Heart right ventricle (tissue), 16 donors: Measurements from ENCODE around the gene ZNF423. TPM values are rescaled to one million over a fixed set of nuclear protein-coding genes. Genes with fewer than 3 reads are reported as not detected.

Experiments used
- ATAC-seq, 8 donors: fragments of 200-7000 bp; cut with Tn5 transposase; one replicate each; pipeline ENCODE4 v1.9.1; 2020; ENCODE audit warnings: mild to moderate bottlenecking in 8 of 8, moderate library complexity in 8 of 8, moderate number of reproducible peaks in 1 of 8
- DNase-seq, 2 donors: peaks; one replicate each; pipeline ENCODE4 v3.0.0-alpha.2; 2020
- H3K27ac ChIP-seq, 10 donors: fragments of 200-600 bp; sonication (generic) in 2 of 10; one replicate each; pipeline versions ENCODE4 v1.5.0 to v1.8.0; 2020 to 2022; ENCODE audit warnings: mild to moderate bottlenecking in 3 of 10
- H3K27me3 ChIP-seq, 7 donors: fragments of 200-600 bp; one replicate each; pipeline ENCODE4 v1.8.0; 2021 to 2022; ENCODE audit warnings: mild to moderate bottlenecking in 2 of 7
- H3K36me3 ChIP-seq, 9 donors: fragments of 200-600 bp; sonication (generic) in 1 of 9; one replicate each; pipeline versions ENCODE4 v1.5.0 to v1.8.0; 2020 to 2022; ENCODE audit warnings: mild to moderate bottlenecking in 2 of 9
- H3K4me1 ChIP-seq, 9 donors: fragments of 200-600 bp; sonication (generic) in 1 of 9; one replicate each; pipeline versions ENCODE4 v1.5.0 to v1.8.0; 2020 to 2022; ENCODE audit warnings: mild to moderate bottlenecking in 4 of 9
- H3K4me3 ChIP-seq, 10 donors: fragments of 200-600 bp; sonication (generic) in 2 of 10; one replicate each; pipeline versions ENCODE4 v1.5.0 to v1.8.0; 2020 to 2022; ENCODE audit warnings: mild to moderate bottlenecking in 7 of 10, moderate library complexity in 2 of 10
- H3K9me3 ChIP-seq, 11 donors: fragments of 200-600 bp in 10 of 11; sonication (generic) in 2 of 11; one replicate each; pipeline versions ENCODE4 v1.5.0 to v1.8.0; 2013 to 2022; ENCODE audit warnings: mild to moderate bottlenecking in 2 of 11, control low read depth in 1 of 11, moderate library complexity in 1 of 11
- WGBS, 2 donors: extraction: QIAGEN DNeasy Blood & Tissue Kit; methylation state at CpG; one replicate each; pipeline ENCODE4 v1.1.7; 2013; ENCODE audit warnings: inconsistent platforms in 1 of 2; 5-methylcytosine and 5-hydroxymethylcytosine counted together
- intact Hi-C, 10 donors: fragments of 100-400 bp; cut with DNase I; formaldehyde crosslinking; loops; one replicate each; pipeline versions ENCODE4 v1.11.1 to v1.14.2; 2022
- polyA plus RNA-seq, 2 donors: library from polyadenylated mRNA; stranded (reverse); fragments of 200-250 nt; gene quantifications; one replicate each; pipeline ENCODE4 v1.2.3, GENCODE V29; 2013
- total RNA-seq, 10 donors: library from RNA; stranded (reverse); fragmentation: NEBNext Ultra II Directional in 3 of 10; extraction: Animal tissue kit (Norgen Biotek cat#: 25700) in 3 of 10; gene quantifications; one replicate each; pipeline versions ENCODE4 v1.2.1 to v1.2.4, GENCODE V29; 2021 to 2023
- TF ChIP-seq, protein P1 (sequence below), 9 donors: fragments of 200-600 bp; sonication (generic) in 2 of 9; IDR thresholded peaks; one replicate each; pipeline versions ENCODE4 v1.5.0 to v1.8.0; 2021 to 2022; ENCODE audit warnings: antibody characterized with exemption in 9 of 9, mild to moderate bottlenecking in 5 of 9, moderate library complexity in 1 of 9
- donor health status: Arrhythmogenic right ventricular cardiomyopathy.
- donor health status: ischemic (EF 13 %, LVEDD 7.1; RV severe dilation, severe dysfunction).
- donor health status: healthy with polysubstance abuse.
- donor health status: DM: no; HTN: yes; CAD: no.
- donor health status: DM: no; HTN: no; CAD: no.
- donor health status: ischemic (EF 25% LVEDD 6.9; RV normal size, moderate dysfunction).
- donor health status: ischemic (EF 25% LVEDD 5.7; RV mildly dilated, moderate dysfunction).
- donor health status: healthy.
- donor health status: DM: yes; HTN: yes; CAD: no.
- donor health status: Ischemic cardiomyopathy.
- donor health status: ischemic (EF 35%, LVEDD 5.7; RV mildly dilated, moderate dysfunction).
- donor health status: nonischemic (EF 11% LVEDD 7.7; RV severe dilation, severe dysfunction).
- donor health status: DM: yes; HTN: yes; CAD: no.
- donor health status: PGD.
- donor health status: ischemic (EF 29% LVEDD 5.4; RV normal size, mild dysfunction).
- donor health status: nonischemic (EF 23%, LVEDD 6.1; RV moderate dilation, normal function).

ZNF423 gene
- total and polyA plus RNA-seq, 12 donors = 2.6 to 10.6 (median 7.0) TPM

DNA sequence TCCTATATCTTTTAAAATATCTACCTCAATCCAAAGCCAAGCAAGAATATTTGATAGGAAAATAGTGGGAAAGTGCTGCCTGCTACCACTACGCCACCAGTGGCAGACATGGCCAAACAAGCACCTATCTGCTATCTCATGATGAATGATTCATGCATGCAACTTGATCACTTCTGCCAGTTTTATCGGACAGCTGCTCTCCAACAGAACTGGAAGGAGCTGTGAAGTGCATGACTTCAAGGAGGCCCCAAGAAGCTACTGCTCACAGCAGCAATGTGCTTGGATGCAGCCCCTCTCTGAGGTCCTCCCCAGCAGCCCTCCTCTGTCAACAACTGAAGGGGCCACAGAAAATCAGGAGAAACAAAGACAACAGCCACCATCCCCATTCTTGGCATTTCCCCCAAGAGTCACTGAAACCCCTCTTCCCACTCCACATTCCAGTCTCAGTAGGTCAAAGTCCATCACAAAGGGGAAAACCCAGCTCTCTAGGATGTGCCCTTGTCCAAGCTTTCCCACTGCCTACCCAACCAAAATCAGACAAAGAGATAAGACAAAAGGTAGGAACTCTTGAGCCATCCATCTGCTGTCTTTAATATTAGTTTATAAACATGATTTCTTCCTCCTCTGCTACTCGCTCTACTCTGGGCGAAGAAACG is 267.1 kb downstream of the ZNF423 start:
- WGBS, 2 donors = 92 to 94% methylated on average over 5 of the region's 5 CpGs
- DNase-seq (no peak), ATAC-seq (no peak)
- Histone ChIP-seq H3K27ac (no peak overlapping the region), H3K4me1 (peaks cover 0 to 13% (median 0%) of the 10 kb centered on the region in 9 donors), H3K36me3 (no peaks in the 10 kb centered on the region), H3K4me3 (no peak overlapping the region), H3K27me3 (peaks cover 0 to 5% (median 0%) of the 10 kb centered on the region in 7 donors), H3K9me3 (no peaks in the 10 kb centered on the region)
- TF ChIP-seq, protein P1, sequence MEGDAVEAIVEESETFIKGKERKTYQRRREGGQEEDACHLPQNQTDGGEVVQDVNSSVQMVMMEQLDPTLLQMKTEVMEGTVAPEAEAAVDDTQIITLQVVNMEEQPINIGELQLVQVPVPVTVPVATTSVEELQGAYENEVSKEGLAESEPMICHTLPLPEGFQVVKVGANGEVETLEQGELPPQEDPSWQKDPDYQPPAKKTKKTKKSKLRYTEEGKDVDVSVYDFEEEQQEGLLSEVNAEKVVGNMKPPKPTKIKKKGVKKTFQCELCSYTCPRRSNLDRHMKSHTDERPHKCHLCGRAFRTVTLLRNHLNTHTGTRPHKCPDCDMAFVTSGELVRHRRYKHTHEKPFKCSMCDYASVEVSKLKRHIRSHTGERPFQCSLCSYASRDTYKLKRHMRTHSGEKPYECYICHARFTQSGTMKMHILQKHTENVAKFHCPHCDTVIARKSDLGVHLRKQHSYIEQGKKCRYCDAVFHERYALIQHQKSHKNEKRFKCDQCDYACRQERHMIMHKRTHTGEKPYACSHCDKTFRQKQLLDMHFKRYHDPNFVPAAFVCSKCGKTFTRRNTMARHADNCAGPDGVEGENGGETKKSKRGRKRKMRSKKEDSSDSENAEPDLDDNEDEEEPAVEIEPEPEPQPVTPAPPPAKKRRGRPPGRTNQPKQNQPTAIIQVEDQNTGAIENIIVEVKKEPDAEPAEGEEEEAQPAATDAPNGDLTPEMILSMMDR (IDR thresholded peaks at IDR 0.05) = no peak
- intact Hi-C loops = no loop called here

DNA sequence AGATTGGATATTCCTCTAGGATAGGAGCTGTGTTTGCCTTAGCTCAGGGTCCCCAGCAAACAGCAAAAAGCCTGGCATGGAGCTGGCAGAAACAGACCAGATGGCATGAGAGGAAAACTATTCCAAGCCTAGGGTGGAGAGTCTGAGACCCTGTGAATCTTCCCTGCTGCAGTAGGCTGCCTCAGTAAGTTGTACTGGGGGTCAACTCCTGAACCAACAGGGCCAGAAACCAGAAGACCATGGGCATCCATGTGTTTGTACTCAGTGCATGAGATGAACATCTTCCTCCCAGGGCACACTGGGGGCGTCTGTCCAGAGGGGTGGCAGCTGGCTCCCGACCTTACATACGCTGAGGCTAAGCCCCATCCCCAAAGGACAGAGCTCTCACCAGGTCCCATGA is 267.9 kb downstream of the ZNF423 start:
- peaks cover 0 to 5% (median 0%) of the 10 kb centered on the region in 7 donors for H3K27me3 ChIP-seq
- intact Hi-C loops = no loop called here
- 72 to 95% methylated on average over 3 of the region's 3 CpGs for WGBS, 2 donors
- DNase-seq (no peak), ATAC-seq (no peak)
- no peak overlapping the region for H3K27ac ChIP-seq
- TF ChIP-seq, protein P1 (IDR thresholded peaks at IDR 0.05) = no peak
- no peaks in the 10 kb centered on the region for H3K9me3 ChIP-seq
- no peak overlapping the region for H3K4me3 ChIP-seq
- H3K4me1 ChIP-seq = peaks cover 0 to 6% (median 0%) of the 10 kb centered on the region in 9 donors
- H3K36me3 ChIP-seq = no peaks in the 10 kb centered on the region

DNA sequence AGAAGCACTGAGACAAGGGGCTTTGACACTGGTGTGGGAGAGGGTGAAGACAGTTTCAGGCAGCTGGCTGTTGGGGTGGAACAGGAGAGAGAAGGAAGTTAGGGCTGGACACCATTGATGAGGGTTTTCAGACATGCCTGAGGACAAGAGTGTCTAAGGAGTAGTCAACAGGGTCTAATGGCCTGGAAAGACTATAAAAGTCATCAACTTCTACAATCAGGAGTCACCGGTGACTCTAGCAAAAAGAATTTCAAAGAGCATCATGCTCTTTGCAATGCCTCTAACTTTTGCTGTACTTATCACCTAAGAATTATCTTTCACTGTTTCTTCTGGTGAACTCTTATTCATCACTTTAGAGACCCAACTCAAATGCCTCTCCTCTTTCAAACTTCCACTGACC is 268.4 kb downstream of the ZNF423 start:
- 93 to 98% methylated on average over 1 of the region's 1 CpG for WGBS, 2 donors
- Histone ChIP-seq H3K27me3 (peaks cover 0 to 2% (median 0%) of the 10 kb centered on the region in 7 donors), H3K27ac (no peak overlapping the region), H3K9me3 (no peaks in the 10 kb centered on the region), H3K4me3 (no peak overlapping the region), H3K36me3 (no peaks in the 10 kb centered on the region), H3K4me1 (peaks cover 0 to 2% (median 0%) of the 10 kb centered on the region in 9 donors)
- ATAC-seq = no peak
- TF ChIP-seq, protein P1 (IDR thresholded peaks at IDR 0.05) = no peak
- intact Hi-C loops = loop anchor here in 1 of 10 donors (2.0 kb wide), 1 partner anchor 179 kb away; no protein-coding TSS in a partner anchor
- DNase-seq = no peak

DNA sequence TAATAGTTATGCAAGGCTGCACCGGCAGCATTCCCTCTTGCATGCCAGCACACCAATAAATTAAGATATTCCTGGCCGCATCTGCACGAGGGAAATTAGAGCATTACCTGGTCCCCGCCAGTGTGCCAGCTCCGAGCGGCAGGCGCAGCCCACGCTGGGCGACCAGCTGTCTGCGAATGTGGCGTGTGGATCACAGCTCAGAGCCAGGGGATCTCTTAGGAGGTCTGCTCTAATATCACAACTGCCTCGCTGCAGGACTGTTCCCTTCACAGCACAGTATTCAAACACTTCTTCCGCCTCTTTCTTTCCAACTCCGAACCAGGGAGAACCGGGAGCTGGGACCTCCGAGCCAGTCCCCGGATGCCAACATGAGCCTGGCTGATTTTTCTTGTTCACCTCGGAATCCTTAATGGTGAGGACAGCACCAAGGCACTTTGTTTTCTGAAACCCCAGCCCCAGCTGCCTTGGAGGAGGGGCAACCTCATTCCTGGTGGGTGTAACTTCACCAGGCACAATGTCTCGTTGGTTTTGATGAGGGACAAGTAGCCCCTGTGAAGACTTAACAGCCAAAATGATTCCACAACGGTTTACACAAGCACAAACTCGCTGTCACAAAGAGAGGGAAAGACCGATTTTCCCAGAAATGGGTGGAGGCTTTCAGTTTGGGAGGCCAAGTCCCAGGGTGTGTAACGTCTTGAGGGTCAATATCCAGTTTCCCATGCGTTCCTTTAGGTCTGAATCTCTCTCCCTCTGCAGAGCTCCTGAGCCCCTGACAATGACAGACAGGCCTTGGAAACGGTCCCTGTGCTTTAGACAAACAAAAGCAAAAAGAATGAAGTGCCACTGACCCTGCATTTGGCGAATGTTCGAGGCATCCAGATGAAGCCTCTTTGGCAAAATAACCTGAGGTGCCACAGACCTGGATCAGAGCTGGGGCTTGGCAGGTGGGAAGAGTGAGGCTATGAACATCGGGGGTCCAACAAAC is 269.2 kb downstream of the ZNF423 start:
- no peak for ATAC-seq
- 91% methylated on average over 28 of the region's 28 CpGs for WGBS, 2 donors

More for the DNA sequence above, 269.2 kb downstream of the ZNF423 start:
- TF ChIP-seq, protein P1 (IDR thresholded peaks at IDR 0.05) = no peak
- Histone ChIP-seq H3K4me1 (peaks cover 0 to 5% (median 0%) of the 10 kb centered on the region in 9 donors), H3K36me3 (no peaks in the 10 kb centered on the region), H3K27me3 (no peaks in the 10 kb centered on the region), H3K27ac (no peak overlapping the region), H3K4me3 (no peak overlapping the region), H3K9me3 (no peaks in the 10 kb centered on the region)
- DNase-seq = no peak
- intact Hi-C loops = loop anchor here in 1 of 10 donors (2.0 kb wide), 1 partner anchor 178 kb away; no protein-coding TSS in a partner anchor
